GM21381 (cell line): Measurements from ENCODE around the gene HSH2D.
A peak's percentile ranks its signal among the peaks of the same experiment; 100 is the strongest.

Experiments
- ATAC-seq: cut with Tn5 transposase; IDR thresholded peaks from one replicate; pipeline ENCODE4 v1.9.1; 2021; ENCODE audit warnings: mild to moderate bottlenecking, moderate library complexity; ENCODE audit not compliant: unreplicated experiment

The HSH2D gene

GRCh38 chr19:16191216-16191908 is 47.9 kb downstream of the HSH2D start:
- no peak for ATAC-seq

- ATAC-seq, result no peak
Measured at GRCh38 chr19:16193466-16193865, 50.0 kb downstream of the HSH2D start.

GRCh38 chr19:16197188-16197621 is 53.7 kb downstream of the HSH2D start:
- no peak for ATAC-seq

- ATAC-seq, result peak; percentile 85
Measured at GRCh38 chr19:16197622-16198369, 54.3 kb downstream of the HSH2D start, which contains the start of gene AP1M1. TSS of gene AP1M1 (plus strand) at chr19:16197911. CDS start at chr19:16198027, 116 bp downstream.

GRCh38 chr19:16198370-16198651 is 54.8 kb downstream of the HSH2D start:
- no peak for ATAC-seq

- ATAC-seq, result no peak
Measured at GRCh38 chr19:16199275-16199932, 55.9 kb downstream of the HSH2D start.

GRCh38 chr19:16200038-16201010 is 56.8 kb downstream of the HSH2D start:
- no peak for ATAC-seq

- ATAC-seq, result no peak
Measured at GRCh38 chr19:16201011-16201391, 57.5 kb downstream of the HSH2D start.

GRCh38 chr19:16202320-16203255 is 59.1 kb downstream of the HSH2D start:
- ATAC-seq, result no peak

- no peak for ATAC-seq
Measured at GRCh38 chr19:16203256-16204004, 59.9 kb downstream of the HSH2D start.

- ATAC-seq, result no peak
Measured at GRCh38 chr19:16204005-16204294, 60.5 kb downstream of the HSH2D start.

- ATAC-seq, result no peak
Measured at GRCh38 chr19:16205205-16206045, 61.9 kb downstream of the HSH2D start.

- ATAC-seq, result no peak
Measured at GRCh38 chr19:16206046-16206605, 62.6 kb downstream of the HSH2D start.

GRCh38 chr19:16206637-16207036 is 63.2 kb downstream of the HSH2D start:
- ATAC-seq, result no peak

GRCh38 chr19:16207063-16207462 is 63.6 kb downstream of the HSH2D start:
- ATAC-seq, result no peak

- no peak for ATAC-seq
Measured at GRCh38 chr19:16207490-16208025, 64.1 kb downstream of the HSH2D start.
